ENCODE data around the gene ISCU. TPM values are rescaled to one million over a fixed set of nuclear protein-coding genes. Genes with fewer than 3 reads are reported as not detected.
"Not testable (repeated sequence)": the region's sequence is repeated elsewhere in the genome, so short reads cannot be mapped to it uniquely, and the experiment has no call there.

Gene ISCU
- total RNA-seq, 1 donor from 2014 or later, result 63.5 TPM

GRCh38 chr12:108567406-108568337 is 5.3 kb downstream of the ISCU start:
- peaks cover 70% of the 10 kb centered on the region for H3K36me3 Mint-ChIP-seq (ENCODE audit: low read depth)

GRCh38 chr12:108568338-108569154 is 6.2 kb downstream of the ISCU start:
- intact Hi-C loops (cut with micrococcal nuclease), result loop anchor here (1.0 kb wide), 2 partner anchors 49 to 65 kb away; partner anchors contain the start of gene SELPLG

More at GRCh38 chr12:108567406-108568337, 5.3 kb downstream of the ISCU start:
- no peak for DNase-seq (ENCODE audit: low spot score)
- Mint-ChIP-seq H3K4me1 (ENCODE audit: low read depth) (peaks cover 29% of the 10 kb centered on the region), H3K4me3 (ENCODE audit: low read depth) (no peak overlapping the region), H3K27ac (peak overlapping the region; percentile 88), H3K27me3 (ENCODE audit: low read depth) (no peaks in the 10 kb centered on the region), H3K9me3 (no peaks in the 10 kb centered on the region)
- intact Hi-C loops (cut with micrococcal nuclease), result no loop called here

GRCh38 chr12:108570743-108571608 is 8.6 kb downstream of the ISCU start:
- Mint-ChIP-seq H3K27me3 (ENCODE audit: low read depth) (peaks cover 3% of the 10 kb centered on the region), H3K27ac (peak overlapping the region; percentile 14), H3K9me3 (no peaks in the 10 kb centered on the region), H3K4me3 (ENCODE audit: low read depth) (no peak overlapping the region), H3K36me3 (ENCODE audit: low read depth) (peaks cover 45% of the 10 kb centered on the region), H3K4me1 (ENCODE audit: low read depth) (peaks cover 45% of the 10 kb centered on the region)
- intact Hi-C loops (cut with micrococcal nuclease), result no loop called here
- DNase-seq (ENCODE audit: low spot score), result no peak

More at GRCh38 chr12:108568338-108569154, 6.2 kb downstream of the ISCU start:
- DNase-seq (ENCODE audit: low spot score), result peak; percentile 73
- no peaks in the 10 kb centered on the region for H3K9me3 Mint-ChIP-seq
- peaks cover 37% of the 10 kb centered on the region for H3K4me1 Mint-ChIP-seq (ENCODE audit: low read depth)
- no peaks in the 10 kb centered on the region for H3K27me3 Mint-ChIP-seq (ENCODE audit: low read depth)
- H3K27ac Mint-ChIP-seq, result peak overlapping the region; percentile 88
- peaks cover 69% of the 10 kb centered on the region for H3K36me3 Mint-ChIP-seq (ENCODE audit: low read depth)
- H3K4me3 Mint-ChIP-seq (ENCODE audit: low read depth), result peak overlapping the region; percentile 59

- peaks cover 38% of the 10 kb centered on the region for H3K36me3 Mint-ChIP-seq (ENCODE audit: low read depth)
- peaks cover 3% of the 10 kb centered on the region for H3K27me3 Mint-ChIP-seq (ENCODE audit: low read depth)
- H3K9me3 Mint-ChIP-seq, result no peaks in the 10 kb centered on the region
- no peak overlapping the region for H3K4me3 Mint-ChIP-seq (ENCODE audit: low read depth)
- no peak for DNase-seq (ENCODE audit: low spot score)
- no peak overlapping the region for H3K27ac Mint-ChIP-seq
- H3K4me1 Mint-ChIP-seq (ENCODE audit: low read depth), result peaks cover 45% of the 10 kb centered on the region
- intact Hi-C loops (cut with micrococcal nuclease), result no loop called here
These were observed 9.3 kb downstream of the ISCU start for GRCh38 chr12:108571609-108572165.

- Mint-ChIP-seq H3K36me3 (ENCODE audit: low read depth) (peaks cover 32% of the 10 kb centered on the region), H3K9me3 (no peaks in the 10 kb centered on the region), H3K4me3 (ENCODE audit: low read depth) (no peak overlapping the region), H3K27ac (no peak overlapping the region), H3K4me1 (ENCODE audit: low read depth) (peaks cover 45% of the 10 kb centered on the region), H3K27me3 (ENCODE audit: low read depth) (peaks cover 3% of the 10 kb centered on the region)
- DNase-seq (ENCODE audit: low spot score), result no peak
- intact Hi-C loops (cut with micrococcal nuclease), result no loop called here
These were observed 9.9 kb downstream of the ISCU start for GRCh38 chr12:108572166-108572790.

- intact Hi-C loops (cut with micrococcal nuclease), result no loop called here
- Mint-ChIP-seq H3K27ac (no peak overlapping the region), H3K4me3 (ENCODE audit: low read depth) (no peak overlapping the region), H3K4me1 (ENCODE audit: low read depth) (peaks cover 38% of the 10 kb centered on the region), H3K27me3 (ENCODE audit: low read depth) (peaks cover 7% of the 10 kb centered on the region), H3K9me3 (peaks cover 2% of the 10 kb centered on the region), H3K36me3 (ENCODE audit: low read depth) (peaks cover 21% of the 10 kb centered on the region)
- no peak for DNase-seq (ENCODE audit: low spot score)
These were observed 10.9 kb downstream of the ISCU start for GRCh38 chr12:108573317-108573716.

- Mint-ChIP-seq H3K9me3 (peaks cover 11% of the 10 kb centered on the region), H3K36me3 (ENCODE audit: low read depth) (peaks cover 12% of the 10 kb centered on the region), H3K4me1 (ENCODE audit: low read depth) (peaks cover 32% of the 10 kb centered on the region)
- intact Hi-C loops (cut with micrococcal nuclease); DNase-seq (ENCODE audit: low spot score); H3K27me3 Mint-ChIP-seq (ENCODE audit: low read depth); H3K4me3 Mint-ChIP-seq (ENCODE audit: low read depth); H3K27ac Mint-ChIP-seq: not testable (repeated sequence)
These were observed 11.9 kb downstream of the ISCU start for GRCh38 chr12:108574276-108574675.

GRCh38 chr12:108575199-108575912 is 13.0 kb downstream of the ISCU start:
- Mint-ChIP-seq H3K4me3 (ENCODE audit: low read depth) (no peak overlapping the region), H3K9me3 (peaks cover 11% of the 10 kb centered on the region), H3K27ac (no peak overlapping the region), H3K4me1 (ENCODE audit: low read depth) (peaks cover 30% of the 10 kb centered on the region), H3K36me3 (ENCODE audit: low read depth) (peaks cover 4% of the 10 kb centered on the region), H3K27me3 (ENCODE audit: low read depth) (peaks cover 9% of the 10 kb centered on the region)
- intact Hi-C loops (cut with micrococcal nuclease), result no loop called here
- DNase-seq (ENCODE audit: low spot score), result no peak

- intact Hi-C loops (cut with micrococcal nuclease), result no loop called here
- H3K9me3 Mint-ChIP-seq, result peaks cover 11% of the 10 kb centered on the region
- H3K27ac Mint-ChIP-seq, result no peak overlapping the region
- DNase-seq (ENCODE audit: low spot score), result no peak
- no peaks in the 10 kb centered on the region for H3K36me3 Mint-ChIP-seq (ENCODE audit: low read depth)
- H3K4me3 Mint-ChIP-seq (ENCODE audit: low read depth), result no peak overlapping the region
- peaks cover 26% of the 10 kb centered on the region for H3K4me1 Mint-ChIP-seq (ENCODE audit: low read depth)
- H3K27me3 Mint-ChIP-seq (ENCODE audit: low read depth), result peaks cover 13% of the 10 kb centered on the region
These were observed 14.4 kb downstream of the ISCU start for GRCh38 chr12:108576660-108577234.

GRCh38 chr12:108577458-108577857 is 15.1 kb downstream of the ISCU start:
- intact Hi-C loops (cut with micrococcal nuclease), result no loop called here
- no peak overlapping the region for H3K27ac Mint-ChIP-seq
- peaks cover 26% of the 10 kb centered on the region for H3K4me1 Mint-ChIP-seq (ENCODE audit: low read depth)
- no peak overlapping the region for H3K4me3 Mint-ChIP-seq (ENCODE audit: low read depth)
- H3K9me3 Mint-ChIP-seq, result peaks cover 11% of the 10 kb centered on the region
- H3K27me3 Mint-ChIP-seq (ENCODE audit: low read depth), result peaks cover 13% of the 10 kb centered on the region
- H3K36me3 Mint-ChIP-seq (ENCODE audit: low read depth), result no peaks in the 10 kb centered on the region
- DNase-seq (ENCODE audit: low spot score), result no peak

GRCh38 chr12:108578264-108578663 is 15.9 kb downstream of the ISCU start:
- no peaks in the 10 kb centered on the region for H3K36me3 Mint-ChIP-seq (ENCODE audit: low read depth)
- peaks cover 11% of the 10 kb centered on the region for H3K9me3 Mint-ChIP-seq
- H3K4me1 Mint-ChIP-seq (ENCODE audit: low read depth), result peaks cover 19% of the 10 kb centered on the region
- H3K27me3 Mint-ChIP-seq (ENCODE audit: low read depth), result peaks cover 13% of the 10 kb centered on the region
- no peak for DNase-seq (ENCODE audit: low spot score)
- no peak overlapping the region for H3K4me3 Mint-ChIP-seq (ENCODE audit: low read depth)
- intact Hi-C loops (cut with micrococcal nuclease), result no loop called here
- H3K27ac Mint-ChIP-seq, result no peak overlapping the region

Data from activated T-helper 2 cell treated with anti-CD3 and anti-CD28 coated beads, Interferon-gamma antibody, Interleukin-2, Interleukin-4, amounts not matched to agents 10 μg/mL and 5 μg/mL and 100 μg/mL, durations not matched to agents 14 hours and 24 hours and 36 hours (primary cell).